Upper lobe of left lung (tissue), 4 donors: ENCODE data around the gene DUSP18.

Experiments used
- POLR2A ChIP-seq, 4 donors: fragments of 450-650 bp; IDR thresholded peaks; one replicate each; pipeline ENCODE4 v1.5.1; 2016 to 2017; ENCODE audit warnings: antibody characterized with exemption in 4 of 4, mild to moderate bottlenecking in 2 of 4
- TF ChIP-seq, protein P1 (sequence below), 6 experiments: fragments of 450-650 bp in 4 of 6; fragments of 200-600 bp in 2 of 6; sonication (generic) in 2 of 6; IDR thresholded peaks; one replicate each; pipeline ENCODE4 v1.5.1; 2016 to 2019; ENCODE audit warnings: antibody characterized with exemption in 6 of 6

DNA sequence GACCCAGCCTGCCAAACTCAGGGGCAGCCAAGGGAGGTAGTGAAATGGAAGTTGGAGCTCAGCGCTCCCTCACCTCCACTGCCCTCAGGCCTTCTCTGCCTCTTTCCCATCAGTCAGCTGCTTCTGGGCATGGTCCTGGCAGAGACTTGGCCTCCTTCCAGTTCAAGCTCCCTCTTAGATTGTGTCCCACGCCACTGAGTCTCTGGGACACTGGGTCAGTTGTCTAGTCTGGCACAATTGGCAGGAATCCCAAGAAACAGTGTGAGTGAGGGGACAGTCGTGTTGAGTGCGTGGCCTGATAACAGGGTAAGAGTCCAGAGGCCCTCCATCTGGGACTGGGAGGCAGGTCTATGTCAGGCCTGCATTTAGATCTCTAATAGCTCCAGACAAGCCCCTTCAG lies 39.2 kb downstream of the DUSP18 start:
- TF ChIP-seq, protein P1, sequence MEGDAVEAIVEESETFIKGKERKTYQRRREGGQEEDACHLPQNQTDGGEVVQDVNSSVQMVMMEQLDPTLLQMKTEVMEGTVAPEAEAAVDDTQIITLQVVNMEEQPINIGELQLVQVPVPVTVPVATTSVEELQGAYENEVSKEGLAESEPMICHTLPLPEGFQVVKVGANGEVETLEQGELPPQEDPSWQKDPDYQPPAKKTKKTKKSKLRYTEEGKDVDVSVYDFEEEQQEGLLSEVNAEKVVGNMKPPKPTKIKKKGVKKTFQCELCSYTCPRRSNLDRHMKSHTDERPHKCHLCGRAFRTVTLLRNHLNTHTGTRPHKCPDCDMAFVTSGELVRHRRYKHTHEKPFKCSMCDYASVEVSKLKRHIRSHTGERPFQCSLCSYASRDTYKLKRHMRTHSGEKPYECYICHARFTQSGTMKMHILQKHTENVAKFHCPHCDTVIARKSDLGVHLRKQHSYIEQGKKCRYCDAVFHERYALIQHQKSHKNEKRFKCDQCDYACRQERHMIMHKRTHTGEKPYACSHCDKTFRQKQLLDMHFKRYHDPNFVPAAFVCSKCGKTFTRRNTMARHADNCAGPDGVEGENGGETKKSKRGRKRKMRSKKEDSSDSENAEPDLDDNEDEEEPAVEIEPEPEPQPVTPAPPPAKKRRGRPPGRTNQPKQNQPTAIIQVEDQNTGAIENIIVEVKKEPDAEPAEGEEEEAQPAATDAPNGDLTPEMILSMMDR (IDR thresholded peaks at IDR 0.05) = no peak
- no peak for TF ChIP-seq POLR2A (IDR thresholded peaks at IDR 0.05)
